Small intestine (tissue), 7 donors: ENCODE results near the gene EEFSEC. TPM values are rescaled to one million over a fixed set of nuclear protein-coding genes. Genes with fewer than 3 reads are reported as not detected.

Experiments used
- DNase-seq, 2 donors: peaks; one replicate each; pipeline versions ENCODE4 v3.0.0 to v3.0.0-alpha.2; 2013
- FAIRE-seq: peaks from 2 replicates; lab custom pipeline; 2012; peaks lifted over from hg19 to GRCh38; lab: Jason Lieb, UNC
- H3K27ac ChIP-seq, 3 donors: one replicate each; pipeline ENCODE4 v1.5.1; 2013; ENCODE audit warnings: low read length in 2 of 3, mild to moderate bottlenecking in 2 of 3, control low read depth in 1 of 3, inconsistent platforms in 1 of 3, low read depth in 1 of 3, moderate library complexity in 1 of 3
- H3K27me3 ChIP-seq, 3 donors: one replicate each; pipeline ENCODE4 v1.6.1; 2013; ENCODE audit warnings: low read length in 3 of 3, inconsistent platforms in 1 of 3; ENCODE audit not compliant: control insufficient read depth in 3 of 3, insufficient read depth in 3 of 3
- H3K36me3 ChIP-seq, 3 donors: one replicate each; pipeline ENCODE4 v1.6.1; 2013; ENCODE audit warnings: low read length in 3 of 3, inconsistent platforms in 1 of 3, low read depth in 1 of 3, mild to moderate bottlenecking in 1 of 3, moderate library complexity in 1 of 3; ENCODE audit not compliant: control insufficient read depth in 3 of 3, insufficient read depth in 2 of 3
- H3K4me1 ChIP-seq, 3 donors: one replicate each; pipeline ENCODE4 v1.6.1; 2013; ENCODE audit warnings: low read length in 2 of 3, inconsistent platforms in 1 of 3, low read depth in 1 of 3, mild to moderate bottlenecking in 1 of 3, moderate library complexity in 1 of 3; ENCODE audit not compliant: control insufficient read depth in 3 of 3, insufficient read depth in 2 of 3
- H3K4me3 ChIP-seq, 3 donors: one replicate each; pipeline ENCODE4 v1.5.1; 2013; ENCODE audit warnings: low read length in 3 of 3, control low read depth in 1 of 3, inconsistent platforms in 1 of 3, low read depth in 1 of 3, mild to moderate bottlenecking in 1 of 3, moderate library complexity in 1 of 3
- H3K9me3 ChIP-seq, 2 donors: one replicate each; pipeline ENCODE4 v1.6.1; 2013; ENCODE audit warnings: low read depth in 1 of 2, low read length in 1 of 2; ENCODE audit not compliant: control insufficient read depth in 2 of 2, insufficient read depth in 1 of 2
- WGBS, 3 donors: extraction: QIAGEN DNeasy Blood & Tissue Kit; methylation state at CpG; one replicate each; pipeline ENCODE4 v1.1.7; 2013; 5-methylcytosine and 5-hydroxymethylcytosine counted together
- polyA plus RNA-seq, 4 donors: library from polyadenylated mRNA; stranded (reverse) in 3 of 4; unstranded in 1 of 4; fragments of 200-250 nt in 3 of 4; fragments of 120-200 nt in 1 of 4; gene quantifications; one replicate each; pipeline versions ENCODE4 v1.2.1 to v1.2.3, GENCODE V29; 2013
- donor health status: healthy with polysubstance abuse.
- donor health status: control.
- donor health status: control.
- donor health status: Bipolar disorder and iron deficiency.
- donor health status: healthy.

The EEFSEC gene
- polyA plus RNA-seq, 4 donors: 4.9 to 29.0 (median 10.2) TPM

DNA sequence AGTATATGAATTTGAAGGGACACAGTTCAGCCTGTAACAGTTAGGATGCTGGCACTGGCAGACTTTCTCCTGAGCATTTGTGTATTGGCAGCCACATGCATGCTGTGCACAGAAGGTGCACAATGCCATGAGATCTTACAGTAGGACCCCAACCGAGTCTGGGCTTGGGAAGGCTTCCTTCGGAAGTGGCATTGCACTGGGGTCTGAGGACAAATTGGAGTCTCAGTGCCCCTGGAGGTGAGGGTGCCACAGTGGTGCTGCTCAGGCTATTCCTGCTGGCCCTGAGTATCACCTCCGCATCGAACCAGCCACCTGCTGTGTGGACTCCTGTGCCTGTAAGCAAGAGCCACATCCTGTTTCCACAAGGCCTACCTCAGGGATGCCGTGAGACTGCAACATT lies 213.9 kb downstream of the EEFSEC start:
- H3K27ac ChIP-seq: no peak overlapping the region
- FAIRE-seq: no peak
- H3K27me3 ChIP-seq: no peaks in the 10 kb centered on the region
- no peaks in the 10 kb centered on the region for H3K4me1 ChIP-seq
- H3K4me3 ChIP-seq: no peak overlapping the region
- DNase-seq: no peak
- 88 to 100% (median 97%) methylated on average over 5 of the region's 5 CpGs for WGBS, 3 donors
- H3K36me3 ChIP-seq: peaks cover 0 to 55% (median 0%) of the 10 kb centered on the region in 3 donors
- H3K9me3 ChIP-seq: no peaks in the 10 kb centered on the region

DNA sequence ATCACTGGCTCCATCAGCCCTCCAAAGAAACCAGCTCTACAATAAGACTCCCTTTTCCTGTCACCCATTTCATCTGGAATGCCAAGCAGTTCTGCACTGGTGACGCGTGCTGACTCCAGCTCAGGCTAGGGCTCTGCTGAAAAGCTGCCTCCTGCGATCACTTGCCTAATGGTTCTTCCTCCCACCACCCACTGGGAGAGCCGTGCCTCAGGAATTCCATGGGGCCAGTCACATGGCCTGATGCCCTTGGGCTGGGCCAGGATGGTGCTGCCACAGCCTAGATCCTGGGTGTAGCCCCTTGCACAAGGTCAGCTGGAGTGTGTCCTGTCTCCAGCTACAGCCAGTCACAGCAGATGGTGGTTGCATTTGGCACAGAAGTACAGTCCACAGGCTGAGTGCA lies 214.5 kb downstream of the EEFSEC start:
- DNase-seq (no peak), FAIRE-seq (no peak)
- H3K9me3 ChIP-seq: no peaks in the 10 kb centered on the region
- H3K36me3 ChIP-seq: peaks cover 0 to 57% (median 0%) of the 10 kb centered on the region in 3 donors
- H3K4me3 ChIP-seq: no peak overlapping the region
- H3K27ac ChIP-seq: no peak overlapping the region
- H3K4me1 ChIP-seq: no peaks in the 10 kb centered on the region
- 94 to 98% (median 95%) methylated on average over 4 of the region's 4 CpGs for WGBS, 3 donors
- no peaks in the 10 kb centered on the region for H3K27me3 ChIP-seq

DNA sequence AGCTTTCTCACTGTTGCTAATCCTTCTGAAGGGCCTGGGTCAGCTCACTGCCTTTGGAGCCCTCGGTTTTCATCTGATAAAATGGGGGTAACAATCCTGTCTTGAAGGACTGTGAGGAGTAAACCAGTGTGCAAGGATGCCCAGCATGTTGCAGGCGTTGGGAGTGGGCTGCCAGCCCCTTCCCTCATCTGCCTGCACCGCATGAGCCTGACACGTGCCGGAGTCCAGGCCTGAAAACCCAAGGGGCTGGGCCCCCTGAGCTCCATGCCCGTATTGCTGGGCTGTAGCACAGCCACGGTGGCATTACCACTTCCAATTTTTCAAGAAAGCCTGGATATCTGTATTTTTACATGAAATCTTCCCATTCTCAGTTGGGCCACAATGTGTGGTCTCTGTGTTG lies 215.3 kb downstream of the EEFSEC start:
- peaks cover 0 to 57% (median 0%) of the 10 kb centered on the region in 3 donors for H3K36me3 ChIP-seq
- DNase-seq: no peak
- H3K4me1 ChIP-seq: no peaks in the 10 kb centered on the region
- no peak for FAIRE-seq
- H3K4me3 ChIP-seq: no peak overlapping the region
- H3K27ac ChIP-seq: no peak overlapping the region
- WGBS, 3 donors: 89 to 94% (median 90%) methylated on average over 7 of the region's 7 CpGs
- H3K9me3 ChIP-seq: no peaks in the 10 kb centered on the region
- no peaks in the 10 kb centered on the region for H3K27me3 ChIP-seq

DNA sequence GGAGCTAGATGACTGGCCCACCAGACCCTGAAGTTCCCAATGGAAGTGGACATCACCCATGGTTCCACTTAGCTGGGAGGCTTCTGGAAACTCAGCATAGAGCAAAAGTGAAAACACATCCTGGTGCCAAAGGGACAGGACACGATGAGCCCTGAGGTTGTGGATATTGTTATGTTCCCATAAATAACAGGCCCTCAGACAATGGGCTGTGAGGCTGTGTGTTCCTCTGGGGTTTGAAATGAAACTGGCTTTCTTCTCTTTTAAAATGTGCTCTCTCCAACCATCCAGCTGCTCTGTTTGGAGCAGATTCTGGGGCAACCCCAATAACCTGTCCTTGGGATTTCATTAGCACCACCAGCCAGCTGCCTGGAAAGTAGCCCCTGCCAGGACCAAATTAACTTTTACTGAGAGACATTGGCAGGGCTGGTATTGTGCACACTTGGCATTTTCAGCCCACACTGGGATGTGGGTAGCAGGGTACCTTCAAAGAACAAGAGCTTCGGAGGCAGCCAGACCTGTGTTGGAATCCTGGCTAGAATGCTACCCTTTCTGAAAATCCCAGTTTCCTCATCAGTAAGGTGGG lies 215.9 kb downstream of the EEFSEC start:
- Histone ChIP-seq H3K4me3 (no peak overlapping the region), H3K36me3 (peaks cover 0 to 57% (median 0%) of the 10 kb centered on the region in 3 donors), H3K27me3 (no peaks in the 10 kb centered on the region), H3K9me3 (no peaks in the 10 kb centered on the region), H3K27ac (no peak overlapping the region), H3K4me1 (no peaks in the 10 kb centered on the region)
- DNase-seq: no peak
- 77 to 87% (median 81%) methylated on average over 2 of the region's 2 CpGs for WGBS, 3 donors
- no peak for FAIRE-seq

DNA sequence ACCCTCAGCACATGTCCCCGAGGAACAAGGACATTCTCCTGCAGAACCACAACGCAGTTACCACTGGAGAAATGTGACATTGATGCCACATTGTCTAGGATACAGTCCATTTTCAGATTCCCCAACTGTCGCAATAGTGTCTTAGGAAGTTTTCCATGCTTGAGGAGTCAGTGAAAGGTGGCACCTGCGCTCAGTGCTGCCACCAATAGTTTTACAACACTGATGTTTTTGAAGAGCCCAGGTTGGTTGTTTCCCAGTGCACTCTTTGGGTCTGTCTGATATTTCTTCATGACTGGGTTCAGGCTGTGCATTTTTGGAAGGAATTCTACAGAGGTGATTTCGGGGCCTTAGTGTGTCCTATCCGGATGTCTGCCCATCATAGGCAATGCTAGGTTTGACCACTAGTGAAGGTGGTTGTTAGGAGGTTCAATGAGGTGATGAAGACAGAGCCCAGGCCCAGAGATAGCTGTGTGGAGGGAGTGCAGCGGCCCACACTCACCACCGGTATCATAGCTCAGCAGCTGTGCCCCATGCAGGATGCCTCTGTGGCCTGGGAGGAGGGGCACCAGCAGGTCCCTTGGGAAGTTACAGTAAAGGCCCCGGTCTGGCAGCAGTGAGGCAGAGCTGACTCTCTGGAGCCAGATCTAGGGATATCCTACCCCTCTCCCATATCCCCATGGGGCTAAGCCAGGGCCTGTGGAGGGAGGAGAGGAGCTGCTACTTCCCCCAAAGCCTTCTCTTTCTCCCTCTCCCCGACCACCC lies 216.8 kb downstream of the EEFSEC start:
- peaks cover 0 to 57% (median 0%) of the 10 kb centered on the region in 3 donors for H3K36me3 ChIP-seq
- FAIRE-seq: no peak
- H3K4me3 ChIP-seq: no peak overlapping the region
- no peaks in the 10 kb centered on the region for H3K4me1 ChIP-seq
- H3K27me3 ChIP-seq: no peaks in the 10 kb centered on the region
- H3K27ac ChIP-seq: no peak overlapping the region
- no peak for DNase-seq
- WGBS, 3 donors: 84 to 94% (median 93%) methylated on average over 10 of the region's 10 CpGs
- no peaks in the 10 kb centered on the region for H3K9me3 ChIP-seq

DNA sequence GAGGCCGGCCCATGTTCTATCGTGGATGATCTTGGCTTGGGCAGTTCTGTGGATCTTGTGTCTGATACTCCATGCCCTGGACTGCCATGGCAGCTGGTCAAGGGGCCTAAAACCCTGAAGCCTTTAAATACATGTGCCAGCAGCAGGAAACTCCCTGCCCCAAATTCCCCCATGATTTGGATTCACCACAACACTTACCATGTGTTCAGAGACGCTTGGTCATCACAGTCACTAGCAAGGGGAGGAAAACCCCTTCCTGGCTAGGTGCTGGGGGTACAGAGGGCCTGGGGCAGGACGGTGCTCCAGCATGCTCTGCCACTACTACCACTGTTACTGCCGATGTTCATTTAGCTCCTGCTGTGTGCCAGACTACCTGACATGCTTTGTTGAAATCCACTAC lies 219.0 kb downstream of the EEFSEC start:
- H3K4me1 ChIP-seq: no peaks in the 10 kb centered on the region
- no peaks in the 10 kb centered on the region for H3K27me3 ChIP-seq
- no peak for FAIRE-seq
- no peak overlapping the region for H3K4me3 ChIP-seq
- 92 to 96% (median 92%) methylated on average over 5 of the region's 5 CpGs for WGBS, 3 donors
- H3K9me3 ChIP-seq: no peaks in the 10 kb centered on the region
- H3K27ac ChIP-seq: no peak overlapping the region
- peaks cover 0 to 62% (median 0%) of the 10 kb centered on the region in 3 donors for H3K36me3 ChIP-seq
- DNase-seq: no peak

DNA sequence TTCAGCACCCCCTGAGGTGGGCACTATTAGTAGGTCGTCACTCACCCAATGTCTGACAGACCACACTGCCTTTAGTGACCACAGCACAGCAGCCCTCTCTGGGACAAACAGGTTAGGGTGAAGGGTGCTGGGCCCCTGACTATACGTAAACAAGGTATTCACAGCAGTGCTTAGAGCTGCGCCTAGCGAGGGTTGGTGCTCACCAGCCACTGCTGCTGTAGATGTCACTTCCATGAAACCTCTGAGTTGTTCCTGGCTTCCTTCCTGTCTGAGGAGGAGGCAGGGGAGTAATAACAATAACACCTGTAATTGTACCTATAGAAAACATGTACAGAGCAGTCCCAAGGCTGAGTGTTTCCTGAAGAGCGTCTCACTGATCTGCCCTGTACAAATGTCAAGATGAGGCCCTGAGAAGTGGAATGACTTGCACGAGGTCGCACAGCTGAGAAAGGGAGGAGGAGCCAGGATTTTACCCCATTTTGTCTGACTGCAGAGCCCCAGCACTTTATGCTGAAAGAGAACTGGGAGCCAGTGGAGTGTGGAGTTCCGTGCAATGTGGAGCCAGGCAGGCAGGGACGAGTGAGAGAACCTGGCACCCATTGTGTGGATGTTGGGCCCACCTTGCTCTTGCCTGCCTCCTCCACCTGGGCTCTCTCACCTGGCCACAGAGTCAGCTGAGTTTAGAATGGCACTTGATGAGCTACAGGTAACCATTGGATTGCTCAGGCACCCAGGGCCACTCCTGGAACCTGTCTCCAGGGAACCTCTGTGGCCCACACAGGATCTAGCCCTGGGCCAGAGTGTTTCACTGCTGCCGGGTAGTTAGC lies 219.6 kb downstream of the EEFSEC start:
- no peak overlapping the region for H3K27ac ChIP-seq
- WGBS, 3 donors: 92 to 94% (median 92%) methylated on average over 10 of the region's 10 CpGs
- FAIRE-seq: no peak
- H3K9me3 ChIP-seq: no peaks in the 10 kb centered on the region
- no peak overlapping the region for H3K4me3 ChIP-seq
- no peaks in the 10 kb centered on the region for H3K4me1 ChIP-seq
- H3K36me3 ChIP-seq: peaks cover 0 to 56% (median 0%) of the 10 kb centered on the region in 3 donors
- DNase-seq: no peak
- no peaks in the 10 kb centered on the region for H3K27me3 ChIP-seq

DNA sequence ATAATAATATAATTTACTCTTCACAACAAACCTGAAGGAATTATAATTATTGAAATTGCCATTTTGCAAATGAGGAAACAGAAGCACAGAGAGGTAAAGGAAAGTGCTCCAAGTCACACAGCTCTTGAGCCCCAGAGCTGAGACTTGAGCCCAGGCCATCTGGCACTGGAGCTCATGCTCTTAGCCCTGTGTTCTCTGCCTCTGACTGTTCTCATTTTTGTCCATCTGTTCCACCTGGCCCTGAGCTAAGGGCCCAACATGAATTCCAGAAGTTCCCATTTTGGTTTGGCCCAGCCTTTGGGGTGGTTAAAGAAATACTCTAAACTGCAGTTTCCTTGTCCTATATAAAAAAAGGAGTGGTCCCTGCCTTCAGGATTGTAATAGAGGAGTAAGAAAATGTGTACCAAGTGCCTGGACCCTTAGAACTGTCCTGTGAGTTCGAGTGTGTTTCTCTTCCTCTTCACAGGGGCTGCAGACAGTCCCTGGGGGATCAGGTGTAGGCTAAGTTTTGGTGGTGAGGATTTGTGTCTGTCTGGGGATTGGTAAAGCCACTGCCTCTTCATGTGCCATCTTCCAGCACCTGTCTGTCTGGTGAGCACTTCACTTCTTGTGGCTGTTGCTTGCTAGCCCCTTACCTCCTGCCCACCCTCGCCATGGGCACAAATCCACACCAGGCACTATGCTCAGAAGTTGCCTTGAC lies 221.6 kb downstream of the EEFSEC start:
- DNase-seq: no peak
- no peak overlapping the region for H3K4me3 ChIP-seq
- FAIRE-seq: no peak
- H3K4me1 ChIP-seq: no peaks in the 10 kb centered on the region
- H3K9me3 ChIP-seq: no peaks in the 10 kb centered on the region
- 67 to 86% (median 85%) methylated on average over 2 of the region's 2 CpGs for WGBS, 3 donors
- no peak overlapping the region for H3K27ac ChIP-seq
- peaks cover 0 to 53% (median 0%) of the 10 kb centered on the region in 3 donors for H3K36me3 ChIP-seq
- no peaks in the 10 kb centered on the region for H3K27me3 ChIP-seq
